Glutamatergic neuron (in vitro differentiated cells): Measurements from ENCODE around the gene NTN1. TPM values are rescaled to one million over a fixed set of nuclear protein-coding genes. Genes with fewer than 3 reads are reported as not detected.

Experiments used
- DNase-seq: peaks from one replicate; pipeline ENCODE4 v3.0.0; 2022
- H3K27ac Mint-ChIP-seq: one replicate; pipeline ENCODE4 v1.8.0; 2020; ENCODE audit warnings: mild to moderate bottlenecking, mixed read lengths, inconsistent platforms; ENCODE audit not compliant: unreplicated experiment
- H3K27me3 Mint-ChIP-seq: one replicate; pipeline ENCODE4 v1.8.0; 2020; ENCODE audit warnings: mild to moderate bottlenecking, moderate library complexity, mixed read lengths, inconsistent platforms; ENCODE audit not compliant: unreplicated experiment
- H3K36me3 Mint-ChIP-seq: one replicate; pipeline ENCODE4 v1.8.0; 2020; ENCODE audit warnings: mild to moderate bottlenecking, mixed read lengths, inconsistent platforms; ENCODE audit not compliant: unreplicated experiment
- H3K4me1 Mint-ChIP-seq: one replicate; pipeline ENCODE4 v1.8.0; 2020; ENCODE audit warnings: mild to moderate bottlenecking, low read depth, mixed read lengths, inconsistent platforms; ENCODE audit not compliant: unreplicated experiment
- H3K4me3 Mint-ChIP-seq: one replicate; pipeline ENCODE4 v1.8.0; 2020; ENCODE audit warnings: mild to moderate bottlenecking, mixed read lengths, inconsistent platforms; ENCODE audit not compliant: unreplicated experiment
- H3K9me3 Mint-ChIP-seq: one replicate; pipeline ENCODE4 v1.8.0; 2020; ENCODE audit warnings: mild to moderate bottlenecking, moderate library complexity, mixed read lengths, inconsistent platforms; ENCODE audit not compliant: unreplicated experiment
- CTCF ChIP-seq: fragments of 200-600 bp; sonication (generic); IDR thresholded peaks from one replicate; pipeline ENCODE4 v1.5.0; 2021; ENCODE audit not compliant: partially characterized antibody, unreplicated experiment
- total RNA-seq: library from RNA; stranded (reverse); fragmentation: NEBNext Ultra II Directional; extraction: Animal tissue kit (Norgen Biotek cat#: 25700); gene quantifications from one replicate; pipeline ENCODE4 v1.2.1, GENCODE V29; 2021; ENCODE audit not compliant: unreplicated experiment

NTN1 gene
- total RNA-seq, 1 donor from 2014 or later, result 0.76 TPM

GRCh38 chr17:9200699-9201359 is 179.5 kb downstream of the NTN1 start:
- Mint-ChIP-seq H3K4me1 (peaks cover 15% of the 10 kb centered on the region), H3K27me3 (no peaks in the 10 kb centered on the region), H3K9me3 (peaks cover 11% of the 10 kb centered on the region), H3K4me3 (no peak overlapping the region), H3K27ac (no peak overlapping the region), H3K36me3 (no peaks in the 10 kb centered on the region)
- no peak for TF ChIP-seq CTCF
- no peak for DNase-seq

- peaks cover 5% of the 10 kb centered on the region for H3K4me1 Mint-ChIP-seq
- H3K4me3 Mint-ChIP-seq, result no peak overlapping the region
- H3K36me3 Mint-ChIP-seq, result no peaks in the 10 kb centered on the region
- H3K27ac Mint-ChIP-seq, result no peak overlapping the region
- H3K9me3 Mint-ChIP-seq, result peaks cover 5% of the 10 kb centered on the region
- no peak for DNase-seq
- no peak for TF ChIP-seq CTCF
- no peaks in the 10 kb centered on the region for H3K27me3 Mint-ChIP-seq
These were observed 181.2 kb downstream of the NTN1 start for GRCh38 chr17:9202532-9202931.

GRCh38 chr17:9203771-9204425 is 182.6 kb downstream of the NTN1 start:
- H3K4me1 Mint-ChIP-seq, result peaks cover 5% of the 10 kb centered on the region
- H3K27ac Mint-ChIP-seq, result no peak overlapping the region
- H3K27me3 Mint-ChIP-seq, result peaks cover 2% of the 10 kb centered on the region
- H3K9me3 Mint-ChIP-seq, result peaks cover 5% of the 10 kb centered on the region
- no peak for DNase-seq
- H3K4me3 Mint-ChIP-seq, result no peak overlapping the region
- H3K36me3 Mint-ChIP-seq, result no peaks in the 10 kb centered on the region
- TF ChIP-seq CTCF, result no peak

GRCh38 chr17:9204637-9205329 is 183.5 kb downstream of the NTN1 start:
- Mint-ChIP-seq H3K9me3 (peaks cover 4% of the 10 kb centered on the region), H3K4me3 (no peak overlapping the region), H3K27me3 (peaks cover 2% of the 10 kb centered on the region), H3K27ac (no peak overlapping the region), H3K4me1 (peaks cover 5% of the 10 kb centered on the region), H3K36me3 (no peaks in the 10 kb centered on the region)
- DNase-seq, result no peak
- TF ChIP-seq CTCF, result no peak
